HepG2 (cell line): ENCODE data around the gene SYNE1. TPM values are rescaled to one million over a fixed set of nuclear protein-coding genes. Genes with fewer than 3 reads are reported as not detected.

ENCODE experiments used
- ATAC-seq: fragments of 200-7000 bp; cut with Tn5 transposase; 3 replicates; pipeline ENCODE4 v1.9.1; 2020; ENCODE audit warnings: mild to moderate bottlenecking, moderate library complexity
- BruUV-seq: library from RNA; stranded (reverse); fragments of 400-500 nt; replicated peaks from 2 replicates; lab custom pipeline; 2021; lab: Mats Ljungman, UMichigan
- CTCF ChIA-PET: fragments of 300-600 bp; formaldehyde crosslinking; extraction: SDS; loops from one replicate; lab custom pipeline; 2021; ENCODE audit warnings: low total read pairs, inconsistent platforms, low intra/inter-chr PET ratio; lab: Yijun Ruan, JAX
- POLR2A ChIA-PET: fragments of 350-600 bp; sonication (Branson Sonifier 250); formaldehyde crosslinking; loops from one replicate; lab custom pipeline; 2020; ENCODE audit warnings: antibody characterized with exemption, inconsistent platforms; lab: Yijun Ruan, JAX
- DNase-seq: peaks from one replicate; pipeline ENCODE4 v3.0.0-alpha.2; 2015; ENCODE audit warnings: low spot score
- FAIRE-seq: peaks from 3 replicates; lab custom pipeline; 2011; peaks lifted over from hg19 to GRCh38; lab: Jason Lieb, UNC
- H2AFZ ChIP-seq: one replicate; pipeline ENCODE4 v1.6.1; 2011; ENCODE audit warnings: low read length, inconsistent platforms
- H3K27ac ChIP-seq: fragments of 300-600 bp; 3 replicates; pipeline ENCODE4 v1.8.0; 2011; ENCODE audit warnings: mixed run types, mild to moderate bottlenecking, mixed read lengths, low read length, inconsistent platforms; ENCODE audit not compliant: insufficient read depth; ENCODE audit errors: extremely low read length
- H3K27me3 ChIP-seq, 2 experiments: fragments of 200-600 bp in 1 of 2; 2 replicates in 1 of 2; 3 replicates in 1 of 2; pipeline versions ENCODE4 v1.6.0 to v1.8.0; 2011; ENCODE audit warnings: low read length in 2 of 2, mild to moderate bottlenecking in 2 of 2, moderate library complexity in 2 of 2, inconsistent platforms in 1 of 2; ENCODE audit not compliant: insufficient read depth in 2 of 2, control insufficient read depth in 1 of 2
- H3K36me3 ChIP-seq, 2 experiments: fragments of 200-600 bp in 1 of 2; replicated peaks in 1 of 2; 2 replicates in 1 of 2; 3 replicates in 1 of 2; pipeline versions ENCODE4 v1.5.1 to v1.8.0; 2011; ENCODE audit warnings: low read length in 2 of 2, inconsistent platforms in 1 of 2; ENCODE audit not compliant: insufficient read depth in 2 of 2, control insufficient read depth in 1 of 2
- H3K4me1 ChIP-seq: 2 replicates; pipeline ENCODE4 v1.5.1; 2012; ENCODE audit warnings: low read length, inconsistent platforms; ENCODE audit not compliant: insufficient read depth
- H3K4me2 ChIP-seq: 2 replicates; pipeline ENCODE4 v1.6.0; 2011; ENCODE audit warnings: low read depth, low read length, inconsistent platforms
- H3K4me3 ChIP-seq, 3 experiments: fragments of 200-600 bp in 1 of 3; sonication (generic), shearing (Covaris generic) in 1 of 3; replicated peaks in 1 of 3; 2 replicates each; pipeline ENCODE4 v1.5.1; 2011 to 2016; ENCODE audit warnings: low read length in 3 of 3, inconsistent platforms in 2 of 3, low read depth in 2 of 3, mild to moderate bottlenecking in 2 of 3, control low read depth in 1 of 3, mixed read lengths in 1 of 3; ENCODE audit not compliant: insufficient read depth in 1 of 3
- H3K79me2 ChIP-seq: one replicate; pipeline ENCODE4 v1.6.1; 2011; ENCODE audit warnings: low read length, inconsistent platforms; ENCODE audit not compliant: insufficient read depth
- H3K9ac ChIP-seq: 2 replicates; pipeline ENCODE4 v1.6.0; 2011; ENCODE audit warnings: mild to moderate bottlenecking, low read depth, low read length, inconsistent platforms; ENCODE audit not compliant: insufficient read depth
- H3K9me3 ChIP-seq: 2 replicates; pipeline ENCODE4 v1.5.1; 2012; ENCODE audit warnings: mild to moderate bottlenecking, low read length
- H4K20me1 ChIP-seq: 2 replicates; pipeline ENCODE4 v1.6.0; 2011; ENCODE audit warnings: inconsistent platforms, mild to moderate bottlenecking, low read length, moderate library complexity; ENCODE audit not compliant: insufficient read depth
- ATF5 ChIP-seq: sonication (generic); formaldehyde crosslinking; IDR thresholded peaks from 2 replicates; pipeline ENCODE4 v1.4.0; 2020; ENCODE audit warnings: mild to moderate bottlenecking, low read depth, missing genetic modification reagents
- CHD4 ChIP-seq: fragments of 200-600 bp; sonication (generic); IDR thresholded peaks from 2 replicates; pipeline ENCODE4 v1.7.0; 2017; ENCODE audit warnings: mild to moderate bottlenecking, low read length, borderline replicate concordance
- CTCF ChIP-seq: sonication (generic); formaldehyde crosslinking; IDR thresholded peaks from 2 replicates; pipeline ENCODE4 v1.5.0; 2020; ENCODE audit warnings: mild to moderate bottlenecking, missing genetic modification reagents, moderate library complexity
- KDM1A ChIP-seq: IDR thresholded peaks from 2 replicates; pipeline ENCODE4 v1.6.1; 2016; ENCODE audit warnings: missing compliant biosample characterization
- RXRA ChIP-seq: sonication (generic); formaldehyde crosslinking; IDR thresholded peaks from 2 replicates; pipeline ENCODE4 v1.5.1; 2020; ENCODE audit warnings: missing genetic modification reagents
- TSC22D2 ChIP-seq: sonication (generic); formaldehyde crosslinking; IDR thresholded peaks from 2 replicates; pipeline ENCODE4 v1.5.1; 2020; ENCODE audit warnings: missing genetic modification reagents, mild to moderate bottlenecking, borderline replicate concordance
- ZBTB34 ChIP-seq: sonication (generic); formaldehyde crosslinking; IDR thresholded peaks from 2 replicates; pipeline ENCODE4 v1.8.0; 2022; ENCODE audit warnings: mild to moderate bottlenecking, missing genetic modification reagents
- ZNF18 ChIP-seq: sonication (generic); formaldehyde crosslinking; IDR thresholded peaks from 2 replicates; pipeline ENCODE4 v1.8.0; 2022; ENCODE audit warnings: mild to moderate bottlenecking, missing genetic modification reagents; ENCODE audit not compliant: insufficient replicate concordance
- ZNF263 ChIP-seq: sonication (generic); formaldehyde crosslinking; IDR thresholded peaks from 2 replicates; pipeline ENCODE4 v1.4.0; 2020; ENCODE audit warnings: missing genetic modification reagents
- ZNF3 ChIP-seq: IDR thresholded peaks from 2 replicates; pipeline ENCODE4 v1.7.0; 2017; ENCODE audit warnings: inconsistent platforms
- ZNF460 ChIP-seq: sonication (generic); formaldehyde crosslinking; IDR thresholded peaks from 2 replicates; pipeline ENCODE4 v1.5.1; 2020; ENCODE audit warnings: missing genetic modification reagents, mild to moderate bottlenecking, borderline replicate concordance
- WGBS: methylation state at CpG from one replicate; pipeline ENCODE4 v1.1.6; 2017; ENCODE audit warnings: low lambda C conversion rate; 5-methylcytosine and 5-hydroxymethylcytosine counted together
- in situ Hi-C: cut with HindIII; loops from 2 replicates; pipeline ENCODE4 v1.10.0; 2017; ENCODE audit warnings: low pct_unique_long_range_greater_than_20kb; ENCODE audit not compliant: extremely low pct_ligation_motif_present
- intact Hi-C: fragments of 100-400 bp; cut with micrococcal nuclease; formaldehyde crosslinking; loops from one replicate; pipeline ENCODE4 v1.10.0; 2022; ENCODE audit not compliant: unreplicated experiment
- polyA plus RNA-seq, 8 experiments: library from polyadenylated mRNA; depleted of rRNA in 3 of 8; stranded (reverse) in 7 of 8; unstranded in 1 of 8; fragments of >200 nt; fragmentation: Illumina TruSeq in 4 of 8; extraction: Trizol in 4 of 8; gene quantifications; 2 replicates each; pipeline versions ENCODE4 v1.2.1 to v1.2.3, GENCODE V29; 2011 to 2016; ENCODE audit warnings: low read depth in 4 of 8, missing spikeins in 1 of 8, mixed read lengths in 1 of 8; ENCODE audit not compliant: insufficient read depth in 1 of 8
- total RNA-seq, 5 experiments: library from RNA; depleted of rRNA; stranded (reverse); fragments of >200 nt; fragmentation: Illumina TruSeq; extraction: Trizol; gene quantifications; 2 replicates each; pipeline ENCODE4 v1.2.3, GENCODE V29; 2016; ENCODE audit warnings: low read depth in 1 of 5
- TF ChIP-seq, protein P1 (sequence below): sonication (generic); formaldehyde crosslinking; IDR thresholded peaks from 2 replicates; pipeline ENCODE4 v1.4.0; 2020; ENCODE audit warnings: missing genetic modification reagents
- TF ChIP-seq, protein P2 (sequence below): sonication (generic); formaldehyde crosslinking; IDR thresholded peaks from 2 replicates; pipeline ENCODE4 v1.4.0; 2020; ENCODE audit warnings: mild to moderate bottlenecking, missing genetic modification reagents

Gene SYNE1
- total and polyA plus RNA-seq, 2 of the 13 experiments (the other 11 are each of a cell fraction or from before 2014, with no cell fraction given), result 5.5 to 15.9 TPM

GRCh38 chr6:152432758-152433157, 204.4 kb downstream of the SYNE1 start:
- no TSS peak for BruUV-seq
- FAIRE-seq, result no peak
- TF ChIP-seq CTCF (no peak), ZNF3 (CRISPR knock-in tag) (no peak), ZNF460 (CRISPR knock-in tag) (no peak), RXRA (CRISPR knock-in tag) (no peak), TSC22D2 (CRISPR knock-in tag) (no peak), ZNF18 (no peak), ZNF263 (CRISPR knock-in tag) (no peak), ATF5 (CRISPR knock-in tag) (no peak), KDM1A (CRISPR knock-in tag) (no peak), ZBTB34 (CRISPR knock-in tag) (no peak), CHD4 (no peak)
- TF ChIP-seq, protein P1, sequence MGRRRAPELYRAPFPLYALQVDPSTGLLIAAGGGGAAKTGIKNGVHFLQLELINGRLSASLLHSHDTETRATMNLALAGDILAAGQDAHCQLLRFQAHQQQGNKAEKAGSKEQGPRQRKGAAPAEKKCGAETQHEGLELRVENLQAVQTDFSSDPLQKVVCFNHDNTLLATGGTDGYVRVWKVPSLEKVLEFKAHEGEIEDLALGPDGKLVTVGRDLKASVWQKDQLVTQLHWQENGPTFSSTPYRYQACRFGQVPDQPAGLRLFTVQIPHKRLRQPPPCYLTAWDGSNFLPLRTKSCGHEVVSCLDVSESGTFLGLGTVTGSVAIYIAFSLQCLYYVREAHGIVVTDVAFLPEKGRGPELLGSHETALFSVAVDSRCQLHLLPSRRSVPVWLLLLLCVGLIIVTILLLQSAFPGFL (CRISPR knock-in tag), result no peak
- TF ChIP-seq, protein P2, sequence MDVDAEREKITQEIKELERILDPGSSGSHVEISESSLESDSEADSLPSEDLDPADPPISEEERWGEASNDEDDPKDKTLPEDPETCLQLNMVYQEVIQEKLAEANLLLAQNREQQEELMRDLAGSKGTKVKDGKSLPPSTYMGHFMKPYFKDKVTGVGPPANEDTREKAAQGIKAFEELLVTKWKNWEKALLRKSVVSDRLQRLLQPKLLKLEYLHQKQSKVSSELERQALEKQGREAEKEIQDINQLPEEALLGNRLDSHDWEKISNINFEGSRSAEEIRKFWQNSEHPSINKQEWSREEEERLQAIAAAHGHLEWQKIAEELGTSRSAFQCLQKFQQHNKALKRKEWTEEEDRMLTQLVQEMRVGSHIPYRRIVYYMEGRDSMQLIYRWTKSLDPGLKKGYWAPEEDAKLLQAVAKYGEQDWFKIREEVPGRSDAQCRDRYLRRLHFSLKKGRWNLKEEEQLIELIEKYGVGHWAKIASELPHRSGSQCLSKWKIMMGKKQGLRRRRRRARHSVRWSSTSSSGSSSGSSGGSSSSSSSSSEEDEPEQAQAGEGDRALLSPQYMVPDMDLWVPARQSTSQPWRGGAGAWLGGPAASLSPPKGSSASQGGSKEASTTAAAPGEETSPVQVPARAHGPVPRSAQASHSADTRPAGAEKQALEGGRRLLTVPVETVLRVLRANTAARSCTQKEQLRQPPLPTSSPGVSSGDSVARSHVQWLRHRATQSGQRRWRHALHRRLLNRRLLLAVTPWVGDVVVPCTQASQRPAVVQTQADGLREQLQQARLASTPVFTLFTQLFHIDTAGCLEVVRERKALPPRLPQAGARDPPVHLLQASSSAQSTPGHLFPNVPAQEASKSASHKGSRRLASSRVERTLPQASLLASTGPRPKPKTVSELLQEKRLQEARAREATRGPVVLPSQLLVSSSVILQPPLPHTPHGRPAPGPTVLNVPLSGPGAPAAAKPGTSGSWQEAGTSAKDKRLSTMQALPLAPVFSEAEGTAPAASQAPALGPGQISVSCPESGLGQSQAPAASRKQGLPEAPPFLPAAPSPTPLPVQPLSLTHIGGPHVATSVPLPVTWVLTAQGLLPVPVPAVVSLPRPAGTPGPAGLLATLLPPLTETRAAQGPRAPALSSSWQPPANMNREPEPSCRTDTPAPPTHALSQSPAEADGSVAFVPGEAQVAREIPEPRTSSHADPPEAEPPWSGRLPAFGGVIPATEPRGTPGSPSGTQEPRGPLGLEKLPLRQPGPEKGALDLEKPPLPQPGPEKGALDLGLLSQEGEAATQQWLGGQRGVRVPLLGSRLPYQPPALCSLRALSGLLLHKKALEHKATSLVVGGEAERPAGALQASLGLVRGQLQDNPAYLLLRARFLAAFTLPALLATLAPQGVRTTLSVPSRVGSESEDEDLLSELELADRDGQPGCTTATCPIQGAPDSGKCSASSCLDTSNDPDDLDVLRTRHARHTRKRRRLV (CRISPR knock-in tag), result no peak

More at GRCh38 chr6:152432758-152433157, 204.4 kb downstream of the SYNE1 start:
- DNase-seq, result no peak
- H3K9me3 ChIP-seq, result no peaks in the 10 kb centered on the region
- H3K27ac ChIP-seq, result no peak overlapping the region
- H4K20me1 ChIP-seq, result no peaks in the 10 kb centered on the region
- WGBS, result 3% methylated on average over 2 of the region's 2 CpGs
- no peak overlapping the region for H3K9ac ChIP-seq
- H3K4me3 ChIP-seq, result no peak overlapping the region
- ChIA-PET CTCF (no interaction called here), POLR2A (no interaction called here)
- no peak for ATAC-seq
- no peaks in the 10 kb centered on the region for H3K4me1 ChIP-seq
- H3K36me3 ChIP-seq, result no peaks in the 10 kb centered on the region
- no peaks in the 10 kb centered on the region for H3K79me2 ChIP-seq
- in situ Hi-C loops (no loop called here), intact Hi-C loops (no loop called here)
- no peak overlapping the region for H3K4me2 ChIP-seq
- no peaks in the 10 kb centered on the region for H3K27me3 ChIP-seq
- no peak overlapping the region for H2AFZ ChIP-seq
